Amniotic stem cell (primary cell): ENCODE data around the gene CAPN11.
"Not testable (repeated sequence)": the region's sequence is repeated elsewhere in the genome, so short reads cannot be mapped to it uniquely, and the experiment has no call there.

ENCODE experiments used
- DNase-seq: peaks from one replicate; lab custom pipeline; 2025; lab: John Stamatoyannopoulos, UW

CAPN11 gene

GRCh38 chr6:44228433-44228832 lies 69.8 kb downstream of the CAPN11 start:
- DNase-seq, result no peak

- DNase-seq, result no peak
Observed at GRCh38 chr6:44228836-44229235, 70.2 kb downstream of the CAPN11 start.

- no peak for DNase-seq
Observed at GRCh38 chr6:44229376-44230033, 70.9 kb downstream of the CAPN11 start.

- DNase-seq, result no peak
Observed at GRCh38 chr6:44230034-44230675, 71.5 kb downstream of the CAPN11 start.

- DNase-seq, result not testable (repeated sequence)
Observed at GRCh38 chr6:44231426-44231825, 72.8 kb downstream of the CAPN11 start.

- DNase-seq, result no peak
Observed at GRCh38 chr6:44232676-44233566, 74.3 kb downstream of the CAPN11 start.

- DNase-seq, result no peak
Observed at GRCh38 chr6:44233567-44234100, 75.0 kb downstream of the CAPN11 start.
